GM21723 (cell line): Measurements from ENCODE around the gene KSR1.
A peak's percentile ranks its signal among the peaks of the same experiment; 100 is the strongest.

Source experiments
- ATAC-seq: cut with Tn5 transposase; IDR thresholded peaks from one replicate; pipeline ENCODE4 v1.9.1; 2021; ENCODE audit warnings: mild to moderate bottlenecking, moderate library complexity; ENCODE audit not compliant: unreplicated experiment

The KSR1 gene

GRCh38 chr17:27566671-27567562 is 110.7 kb downstream of the KSR1 start:
- ATAC-seq: no peak

- no peak for ATAC-seq
Measured at GRCh38 chr17:27567563-27567859, 111.3 kb downstream of the KSR1 start.

GRCh38 chr17:27568216-27568615 is 112.0 kb downstream of the KSR1 start:
- no peak for ATAC-seq

GRCh38 chr17:27568811-27569210 is 112.6 kb downstream of the KSR1 start:
- ATAC-seq: no peak

- ATAC-seq: no peak
Measured at GRCh38 chr17:27569257-27569722, 113.0 kb downstream of the KSR1 start.

- ATAC-seq: no peak
Measured at GRCh38 chr17:27569884-27570577, 113.8 kb downstream of the KSR1 start.

GRCh38 chr17:27570578-27570914 is 114.3 kb downstream of the KSR1 start:
- no peak for ATAC-seq

GRCh38 chr17:27571563-27572352 is 115.5 kb downstream of the KSR1 start:
- no peak for ATAC-seq

- ATAC-seq: no peak
Measured at GRCh38 chr17:27572665-27573064, 116.4 kb downstream of the KSR1 start.

- no peak for ATAC-seq
Measured at GRCh38 chr17:27573548-27573947, 117.3 kb downstream of the KSR1 start.

GRCh38 chr17:27573971-27574525 is 117.8 kb downstream of the KSR1 start:
- no peak for ATAC-seq

GRCh38 chr17:27575096-27575911 is 119.1 kb downstream of the KSR1 start:
- ATAC-seq: no peak

- ATAC-seq: no peak
Measured at GRCh38 chr17:27575912-27576252, 119.6 kb downstream of the KSR1 start.

GRCh38 chr17:27576477-27577083 is 120.3 kb downstream of the KSR1 start:
- ATAC-seq: no peak

GRCh38 chr17:27577121-27577761 is 121.0 kb downstream of the KSR1 start:
- no peak for ATAC-seq

GRCh38 chr17:27577884-27578717 is 121.9 kb downstream of the KSR1 start:
- no peak for ATAC-seq

GRCh38 chr17:27578718-27579085 is 122.5 kb downstream of the KSR1 start:
- peak; percentile 83 for ATAC-seq

- peak; percentile 34 for ATAC-seq
Measured at GRCh38 chr17:27579304-27579703, 123.1 kb downstream of the KSR1 start.

GRCh38 chr17:27579897-27580321 is 123.7 kb downstream of the KSR1 start:
- ATAC-seq: no peak
